ENCODE data around the gene ADGRF1.

DNA sequence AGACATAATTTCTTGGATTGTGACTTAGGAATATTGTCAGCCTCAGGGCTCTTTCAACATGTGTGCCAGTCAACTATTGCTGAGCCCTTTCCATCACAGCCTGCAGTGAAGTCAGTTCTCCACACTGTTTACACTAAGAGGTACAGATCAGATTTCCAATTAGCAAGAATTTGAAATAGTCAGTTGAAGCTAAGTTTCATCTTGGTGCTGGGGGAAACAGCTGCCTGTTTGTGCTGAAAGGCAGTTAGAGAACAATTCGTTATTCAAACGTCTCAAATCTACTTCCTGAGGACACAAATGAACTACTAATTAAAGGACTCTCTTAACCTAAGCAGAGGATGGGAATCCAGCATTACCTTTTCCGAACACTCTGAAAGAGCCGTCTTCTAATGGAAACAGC is 25.9 kb downstream of the ADGRF1 start:
- no peak for TF ChIP-seq POLR2AphosphoS5 (IDR thresholded peaks at IDR 0.05)
- TF ChIP-seq, protein P1, sequence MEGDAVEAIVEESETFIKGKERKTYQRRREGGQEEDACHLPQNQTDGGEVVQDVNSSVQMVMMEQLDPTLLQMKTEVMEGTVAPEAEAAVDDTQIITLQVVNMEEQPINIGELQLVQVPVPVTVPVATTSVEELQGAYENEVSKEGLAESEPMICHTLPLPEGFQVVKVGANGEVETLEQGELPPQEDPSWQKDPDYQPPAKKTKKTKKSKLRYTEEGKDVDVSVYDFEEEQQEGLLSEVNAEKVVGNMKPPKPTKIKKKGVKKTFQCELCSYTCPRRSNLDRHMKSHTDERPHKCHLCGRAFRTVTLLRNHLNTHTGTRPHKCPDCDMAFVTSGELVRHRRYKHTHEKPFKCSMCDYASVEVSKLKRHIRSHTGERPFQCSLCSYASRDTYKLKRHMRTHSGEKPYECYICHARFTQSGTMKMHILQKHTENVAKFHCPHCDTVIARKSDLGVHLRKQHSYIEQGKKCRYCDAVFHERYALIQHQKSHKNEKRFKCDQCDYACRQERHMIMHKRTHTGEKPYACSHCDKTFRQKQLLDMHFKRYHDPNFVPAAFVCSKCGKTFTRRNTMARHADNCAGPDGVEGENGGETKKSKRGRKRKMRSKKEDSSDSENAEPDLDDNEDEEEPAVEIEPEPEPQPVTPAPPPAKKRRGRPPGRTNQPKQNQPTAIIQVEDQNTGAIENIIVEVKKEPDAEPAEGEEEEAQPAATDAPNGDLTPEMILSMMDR (IDR thresholded peaks at IDR 0.05 in 8 of 11, conservative IDR thresholded peaks at IDR 0.05 in 3 of 11): no peak
